Epidermal melanocyte (primary cell): ENCODE measurements around the gene PLXNB1.

Experiments used
- DNase-seq: peaks from one replicate; pipeline ENCODE4 v3.0.0; 2011; ENCODE audit warnings: low spot score; ENCODE audit not compliant: insufficient read length

The PLXNB1 gene

DNA sequence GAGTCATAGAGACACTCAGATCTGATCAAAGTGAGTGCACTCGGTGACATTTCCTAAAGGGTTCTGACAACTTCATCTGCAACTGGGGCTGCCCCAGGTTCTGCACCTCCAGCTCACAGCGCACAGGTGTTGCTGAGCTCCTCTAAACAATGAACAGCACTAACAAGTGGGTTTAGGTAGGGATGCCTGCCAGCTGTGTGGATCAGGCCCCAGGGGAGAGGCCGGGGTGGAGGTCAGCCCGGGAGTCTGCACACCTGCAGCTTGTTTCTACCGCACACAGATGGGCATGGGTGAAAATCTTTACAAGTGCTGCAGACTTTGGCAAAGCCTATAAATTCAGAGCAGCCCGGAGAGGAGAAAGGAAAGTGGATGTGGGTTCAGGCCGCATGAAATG lies 57.5 kb downstream of the PLXNB1 start:
- no peak for DNase-seq

DNA sequence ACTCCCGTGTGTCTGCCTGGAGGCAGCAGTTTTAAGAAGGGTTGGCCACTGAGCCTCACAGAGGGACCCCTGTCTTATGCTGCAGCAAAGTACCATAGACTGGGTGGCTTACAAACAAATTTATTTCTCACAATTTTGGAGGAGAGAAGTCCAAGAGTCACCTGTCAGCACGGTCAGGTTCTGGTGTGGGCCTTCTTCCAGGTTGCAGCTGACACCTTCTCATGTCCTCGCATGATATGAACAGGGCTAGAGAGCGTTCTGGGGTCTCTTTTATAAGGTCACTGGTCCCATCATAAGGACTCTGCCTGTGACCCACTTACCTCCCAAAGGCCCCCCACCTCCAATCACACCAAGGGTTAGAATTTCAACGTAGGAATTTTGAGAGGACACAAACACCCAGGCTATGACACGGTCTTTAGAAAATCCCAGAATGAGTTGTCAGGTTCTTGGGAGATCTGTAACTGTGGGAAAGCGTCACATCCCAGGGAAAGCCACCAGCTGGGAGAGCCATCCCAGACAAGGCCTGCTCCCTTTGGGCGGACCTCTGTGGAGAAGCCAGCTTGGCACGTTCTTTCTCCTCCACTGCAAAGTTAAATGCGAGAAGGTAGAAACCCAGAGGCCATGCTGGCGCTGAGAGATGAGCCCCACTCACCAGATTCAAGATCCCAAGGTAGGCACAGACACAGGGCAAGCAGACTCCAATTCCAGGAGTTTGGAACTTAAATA lies 58.1 kb downstream of the PLXNB1 start, which contains the start of gene FBXW12:
Gene FBXW12, plus strand, starts transcription at position 569 of the 726 bp plus-strand sequence. CDS start 549 bp downstream, outside the sequence.
- no peak for DNase-seq

DNA sequence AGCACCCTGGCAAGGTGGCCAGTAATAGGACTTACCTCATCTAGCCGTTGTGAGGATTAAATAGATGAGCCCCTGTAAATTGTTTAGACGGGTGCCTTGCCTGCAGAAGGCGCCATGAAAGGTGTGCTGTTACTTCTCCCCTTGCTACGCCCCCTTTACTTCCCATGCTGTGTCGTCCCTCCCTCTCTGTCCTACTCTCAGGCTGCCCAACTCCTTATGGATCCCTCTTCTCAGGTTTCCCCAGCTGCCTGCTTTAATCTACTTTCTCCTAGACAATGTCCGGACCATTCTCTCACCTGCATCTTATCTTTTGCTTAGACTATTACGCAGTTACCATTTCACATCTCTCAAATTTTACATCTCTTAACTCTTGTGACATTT lies 59.6 kb downstream of the PLXNB1 start:
- DNase-seq: no peak

- no peak for DNase-seq
Measured at GRCh38 chr3:48369693-48370332, 60.1 kb downstream of the PLXNB1 start.

- DNase-seq: no peak
Measured at GRCh38 chr3:48367201-48367600, 62.7 kb downstream of the PLXNB1 start.

GRCh38 chr3:48364840-48365239 lies 65.0 kb downstream of the PLXNB1 start:
- DNase-seq: no peak

DNA sequence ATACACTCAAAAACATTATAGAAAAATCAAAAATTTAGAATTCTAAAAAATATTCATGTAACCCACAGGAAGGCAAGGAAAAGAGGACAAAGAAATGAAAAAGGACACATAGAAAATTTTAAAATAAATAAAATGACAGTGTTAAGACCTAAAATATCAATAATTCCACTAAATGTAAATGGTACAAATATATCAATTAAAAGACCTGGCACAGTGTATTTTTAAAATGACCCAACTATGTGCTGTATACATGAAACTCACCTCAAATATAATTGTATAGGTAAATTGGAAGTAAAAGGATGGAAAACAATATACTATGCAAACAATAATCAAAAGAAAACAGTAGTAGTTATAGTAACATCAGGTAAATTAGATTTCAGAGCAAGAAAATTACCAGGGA lies 68.0 kb downstream of the PLXNB1 start:
- no peak for DNase-seq

DNA sequence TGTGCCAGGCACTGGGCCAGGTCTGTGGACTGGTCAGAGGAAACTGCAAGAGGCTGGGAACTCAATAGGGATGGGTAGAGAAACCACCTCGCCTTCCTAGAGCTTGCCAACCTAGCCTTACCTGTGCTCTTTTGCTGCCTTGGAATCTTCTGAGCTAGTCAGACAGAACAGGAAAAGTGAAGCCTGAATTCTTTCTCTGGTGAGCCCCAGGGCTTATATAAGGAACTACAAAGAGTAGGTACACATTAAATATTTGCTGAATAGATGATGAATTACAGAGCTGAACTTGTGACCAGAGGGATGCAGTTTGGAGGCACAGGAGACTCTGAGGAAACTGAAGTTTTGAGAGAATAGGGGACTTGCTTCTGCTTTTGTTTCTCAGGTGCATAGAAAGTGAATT lies 73.5 kb downstream of the PLXNB1 start:
- DNase-seq: no peak

DNA sequence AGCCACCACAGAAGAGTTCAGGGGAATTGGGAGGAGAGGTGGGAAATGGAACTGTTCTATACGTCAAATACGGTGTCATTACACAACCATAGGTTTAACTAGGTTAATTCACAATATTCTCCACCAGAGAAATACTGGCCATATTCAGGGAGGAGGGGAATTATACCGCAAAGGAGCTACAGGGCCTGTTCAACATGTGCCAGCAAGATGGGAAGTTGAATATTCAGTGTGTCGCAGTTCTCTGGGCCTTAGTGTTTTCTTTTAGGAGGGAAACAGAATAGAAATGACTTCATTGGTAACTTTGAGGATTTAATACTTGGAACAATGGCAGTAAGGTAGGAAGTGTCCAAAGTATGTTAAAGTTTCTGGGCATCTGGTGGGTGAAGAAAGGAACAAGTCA lies 75.9 kb downstream of the PLXNB1 start:
- DNase-seq: no peak
